ENCODE measurements around the gene TCL1A.

- TF ChIP-seq BMI1 (IDR thresholded peaks at IDR 0.05; ENCODE audit: borderline replicate concordance), result no peak
- no peak for TF ChIP-seq NR2C1 (IDR thresholded peaks at IDR 0.05)
- TF ChIP-seq RELA (IDR thresholded peaks at IDR 0.05; ENCODE audit: borderline replicate concordance, partially characterized antibody), result no peak
- TF ChIP-seq CHD2 (IDR thresholded peaks at IDR 0.05; ENCODE audit: borderline replicate concordance, low read depth, low read length), result no peak
- TF ChIP-seq CTCF (IDR thresholded peaks at IDR 0.05 in 2 of 3, conservative IDR thresholded peaks at IDR 0.05 in 1 of 3; ENCODE audit: control insufficient read depth in 2 of 3, extremely low read depth in 1 of 3, insufficient read depth in 1 of 3, low read depth in 3 of 3, low read length in 3 of 3), result peak in 1 of 3 experiments; percentile 23; a peak in 1 of 6 replicates
- no peak for TF ChIP-seq RCOR1 (conservative IDR thresholded peaks at IDR 0.05; ENCODE audit: low read depth, low read length)
- TF ChIP-seq RBBP5 (conservative IDR thresholded peaks at IDR 0.05), result no peak
- no peak for TF ChIP-seq SREBF1 (IDR thresholded peaks at IDR 0.05; ENCODE audit: low read length)
- no peak; the same call in 1 of the 2 replicates for TF ChIP-seq MTA2 (IDR thresholded peaks at IDR 0.05; ENCODE audit: low read depth)
- TF ChIP-seq ZNF274 (IDR thresholded peaks at IDR 0.05; ENCODE audit: insufficient read depth, insufficient read length), result no peak
- TF ChIP-seq RFX5 (IDR thresholded peaks at IDR 0.05; ENCODE audit: low read depth, low read length), result no peak
- TF ChIP-seq RAD21 (IDR thresholded peaks at IDR 0.05; ENCODE audit: insufficient read depth, low read depth, low read length), result no peak
Measured at GRCh38 chr14:95697764-95698163, 16.2 kb downstream of the TCL1A start.

Data from GM12878 (cell line).